Liver (tissue), 3 donors: ENCODE measurements around the gene CMTM5.

Experiments
- CTCF ChIP-seq: fragments of 150-350 bp; IDR thresholded peaks from 2 replicates; pipeline ENCODE4 v1.5.1; 2017; ENCODE audit warnings: improper control_type of control experiment, low read depth, low read length; ENCODE audit not compliant: missing input control
- FOXA1 ChIP-seq: IDR thresholded peaks from 2 replicates; pipeline ENCODE4 v1.6.1; 2016; ENCODE audit warnings: antibody characterized with exemption
- RAD21 ChIP-seq, 2 donors: IDR thresholded peaks; 2 replicates each; pipeline ENCODE4 v1.6.1; 2016; ENCODE audit warnings: antibody characterized with exemption in 2 of 2, mild to moderate bottlenecking in 2 of 2
- REST ChIP-seq: IDR thresholded peaks from 2 replicates; pipeline ENCODE4 v1.6.1; 2016; ENCODE audit warnings: antibody characterized with exemption, mild to moderate bottlenecking
- ZBTB33 ChIP-seq: IDR thresholded peaks from 2 replicates; pipeline ENCODE4 v1.6.1; 2016; ENCODE audit warnings: antibody characterized with exemption
- donor health status: healthy.
- donor health status: healthy.

- no peak for TF ChIP-seq FOXA1
- no peak for TF ChIP-seq ZBTB33
- TF ChIP-seq CTCF, result no peak
- no peak for TF ChIP-seq RAD21 (IDR thresholded peaks at IDR 0.05)
- TF ChIP-seq REST, result no peak
Observed at GRCh38 chr14:23405096-23405495, 28.2 kb downstream of the CMTM5 start.
